ENCODE data around the gene NOC2L. TPM values are rescaled to one million over a fixed set of nuclear protein-coding genes. Genes with fewer than 3 reads are reported as not detected.

NOC2L gene
- total and polyA plus RNA-seq, 9 of the 15 experiments (the other 6 are each of a cell fraction or from before 2014, with no cell fraction given), result 4.0 to 410 (median 200) TPM

- TF ChIP-seq MAX (CRISPR knock-in tag; IDR thresholded peaks at IDR 0.05), result peak; percentile 15; the same call in 1 of the 2 replicates
- TF ChIP-seq TAF9B (IDR thresholded peaks at IDR 0.05; ENCODE audit: partially characterized antibody), result no peak
- TF ChIP-seq EZH2 (IDR thresholded peaks at IDR 0.05; ENCODE audit: borderline replicate concordance, low read depth, low read length), result peak; percentile 91; the same call in 1 of the 2 replicates
- TF ChIP-seq FOXP4 (CRISPR knock-in tag; IDR thresholded peaks at IDR 0.05; ENCODE audit: borderline replicate concordance), result 0 out of 2 replicates have a peak, but pooled peaks have one; percentile 24
- TF ChIP-seq TEAD1 (CRISPR knock-in tag; IDR thresholded peaks at IDR 0.05), result 0 out of 4 replicates have a peak, but pooled peaks of 1 of the 2 experiments have one; percentile 35
- peak; percentile 4 for TF ChIP-seq PCBP1 (IDR thresholded peaks at IDR 0.05; ENCODE audit: low read depth, low read length, poor library complexity, severe bottlenecking)
- peak; percentile 21 for TF ChIP-seq FIP1L1 (IDR thresholded peaks at IDR 0.05; ENCODE audit: low read depth, low read length, poor library complexity, severe bottlenecking)
- no peak for TF ChIP-seq HMBOX1 (IDR thresholded peaks at IDR 0.05)
- no peak for TF ChIP-seq KDM1A (IDR thresholded peaks at IDR 0.05)
Measured at GRCh38 chr1:925561-926421, 33.3 kb downstream of the NOC2L start (continued).
